ENCODE data around the gene SEMA5B.

DNA sequence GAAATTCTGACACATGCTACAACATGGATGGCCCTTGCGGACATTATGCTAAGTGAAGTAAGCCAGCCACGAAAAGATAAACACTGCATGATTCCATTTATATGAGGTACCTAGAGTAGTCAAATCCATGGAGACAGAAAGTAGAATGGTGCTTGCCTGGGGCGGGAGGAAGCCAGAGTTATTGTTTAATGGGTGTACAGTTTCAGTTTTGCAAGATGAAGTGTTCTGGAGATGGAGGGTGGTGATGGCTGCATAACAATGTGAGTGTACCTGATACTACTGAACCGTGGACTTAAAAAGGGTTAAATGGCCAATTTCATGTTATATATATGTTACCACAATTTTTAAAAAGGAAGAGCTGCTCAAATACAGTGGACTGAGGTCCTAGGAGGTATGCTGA lies 66.9 kb downstream of the SEMA5B start:
- no peak for TF ChIP-seq POLR2A (IDR thresholded peaks at IDR 0.05; ENCODE audit: low read depth, low read length)
- TF ChIP-seq RFX5 (IDR thresholded peaks at IDR 0.05; ENCODE audit: low read depth, low read length) = no peak

All from IMR-90 (cell line).